Activated CD8-positive, alpha-beta T cell treated with anti-CD3 and anti-CD28 coated beads for 36 hours (primary cell): ENCODE results near the gene GSDMA. TPM values are rescaled to one million over a fixed set of nuclear protein-coding genes. Genes with fewer than 3 reads are reported as not detected.

ENCODE experiments used
- ATAC-seq: fragments of 200-7000 bp; cut with Tn5 transposase; one replicate; pipeline ENCODE4 v1.10.0; 2021; ENCODE audit warnings: mild to moderate bottlenecking, moderate library complexity
- CTCF ChIA-PET: fragments of 350-600 bp; sonication (Branson Sonifier 250); formaldehyde crosslinking; loops from one replicate; lab custom pipeline; 2021; ENCODE audit warnings: antibody characterized with exemption; lab: Charles Lee
- POLR2A ChIA-PET: fragments of 350-600 bp; sonication (Branson Sonifier 250); formaldehyde crosslinking; loops from one replicate; lab custom pipeline; 2021; ENCODE audit warnings: antibody characterized with exemption; lab: Charles Lee
- DNase-seq: peaks from one replicate; pipeline ENCODE4 v3.0.0-alpha.2; 2020
- H3K27ac Mint-ChIP-seq: one replicate; pipeline ENCODE4 v1.8.0; 2021; ENCODE audit warnings: mild to moderate bottlenecking, mixed read lengths
- H3K27me3 Mint-ChIP-seq: one replicate; pipeline ENCODE4 v1.8.0; 2021; ENCODE audit warnings: mixed read lengths
- H3K36me3 Mint-ChIP-seq: one replicate; pipeline ENCODE4 v1.8.0; 2021; ENCODE audit warnings: low read depth, mixed read lengths
- H3K4me1 Mint-ChIP-seq: one replicate; pipeline ENCODE4 v1.8.0; 2021; ENCODE audit warnings: low read depth, mixed read lengths
- H3K4me3 Mint-ChIP-seq: one replicate; pipeline ENCODE4 v1.8.0; 2021; ENCODE audit warnings: mild to moderate bottlenecking, moderate library complexity, mixed read lengths
- H3K9me3 Mint-ChIP-seq: one replicate; pipeline ENCODE4 v1.8.0; 2021; ENCODE audit warnings: mixed read lengths
- intact Hi-C: fragments of 100-400 bp; cut with micrococcal nuclease; formaldehyde crosslinking; loops from one replicate; pipeline ENCODE4 v1.10.0; 2022
- total RNA-seq, 2 experiments: library from RNA; stranded (reverse); gene quantifications; one replicate each; pipeline ENCODE4 v1.2.3, GENCODE V29; 2021
- TF ChIP-seq, protein P1 (sequence below): fragments of 200-600 bp; IDR thresholded peaks from one replicate; pipeline ENCODE4 v1.8.0; 2022; ENCODE audit warnings: antibody characterized with exemption, mild to moderate bottlenecking

GSDMA gene
- total RNA-seq, 2 experiments from 2014 or later = 1.3 to 1.6 TPM

- H3K4me3 Mint-ChIP-seq = no peak overlapping the region
- DNase-seq (no peak), ATAC-seq (no peak)
- H3K36me3 Mint-ChIP-seq = no peaks in the 10 kb centered on the region
- H3K27me3 Mint-ChIP-seq = peaks cover 2% of the 10 kb centered on the region
- H3K27ac Mint-ChIP-seq = no peak overlapping the region
- H3K4me1 Mint-ChIP-seq = peaks cover 11% of the 10 kb centered on the region
- intact Hi-C loops = no loop called here
- no peaks in the 10 kb centered on the region for H3K9me3 Mint-ChIP-seq
- TF ChIP-seq, protein P1, sequence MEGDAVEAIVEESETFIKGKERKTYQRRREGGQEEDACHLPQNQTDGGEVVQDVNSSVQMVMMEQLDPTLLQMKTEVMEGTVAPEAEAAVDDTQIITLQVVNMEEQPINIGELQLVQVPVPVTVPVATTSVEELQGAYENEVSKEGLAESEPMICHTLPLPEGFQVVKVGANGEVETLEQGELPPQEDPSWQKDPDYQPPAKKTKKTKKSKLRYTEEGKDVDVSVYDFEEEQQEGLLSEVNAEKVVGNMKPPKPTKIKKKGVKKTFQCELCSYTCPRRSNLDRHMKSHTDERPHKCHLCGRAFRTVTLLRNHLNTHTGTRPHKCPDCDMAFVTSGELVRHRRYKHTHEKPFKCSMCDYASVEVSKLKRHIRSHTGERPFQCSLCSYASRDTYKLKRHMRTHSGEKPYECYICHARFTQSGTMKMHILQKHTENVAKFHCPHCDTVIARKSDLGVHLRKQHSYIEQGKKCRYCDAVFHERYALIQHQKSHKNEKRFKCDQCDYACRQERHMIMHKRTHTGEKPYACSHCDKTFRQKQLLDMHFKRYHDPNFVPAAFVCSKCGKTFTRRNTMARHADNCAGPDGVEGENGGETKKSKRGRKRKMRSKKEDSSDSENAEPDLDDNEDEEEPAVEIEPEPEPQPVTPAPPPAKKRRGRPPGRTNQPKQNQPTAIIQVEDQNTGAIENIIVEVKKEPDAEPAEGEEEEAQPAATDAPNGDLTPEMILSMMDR = no peak
- ChIA-PET POLR2A (no interaction called here), CTCF (interaction anchor here (0.7 to 1.7 kb wide), 5 partner anchors 14 to 49 kb away, joined by 3 to 9 read pairs (median 3); no protein-coding TSS in a partner anchor)
Observed at GRCh38 chr17:39975801-39976200, 13.0 kb downstream of the GSDMA start.

DNA sequence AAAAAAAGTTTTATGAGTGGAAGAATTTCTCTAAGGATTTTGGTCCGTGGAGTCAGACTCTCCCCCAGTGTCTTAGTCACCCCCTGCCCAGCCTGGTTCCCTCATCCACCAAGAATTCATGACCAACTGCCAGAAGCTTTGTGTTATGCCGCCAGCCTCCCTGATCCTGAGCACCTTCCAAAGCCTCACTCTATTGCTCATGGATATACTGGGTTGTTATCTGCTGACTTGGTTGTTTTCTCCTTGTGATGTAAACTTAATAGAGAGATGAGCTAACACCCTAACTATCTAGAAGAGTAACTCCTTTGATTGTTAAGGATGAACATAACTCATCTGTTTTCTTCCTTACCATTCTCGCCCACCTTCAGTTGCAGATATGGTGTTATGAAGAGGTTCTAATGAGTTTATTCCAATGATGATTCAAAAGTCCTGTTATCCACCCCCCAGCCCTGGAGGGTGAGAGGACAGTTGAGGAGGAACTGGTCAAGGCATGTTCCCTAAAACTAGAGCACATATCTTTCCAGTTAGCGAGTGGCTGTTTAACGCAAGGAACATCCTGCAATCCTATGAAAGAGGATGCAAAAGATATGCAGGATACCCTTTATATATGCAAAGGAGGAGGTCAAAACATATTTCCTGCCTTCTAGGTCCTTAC is 16.3 kb downstream of the GSDMA start:
- Mint-ChIP-seq H3K27me3 (no peaks in the 10 kb centered on the region), H3K4me3 (no peak overlapping the region), H3K4me1 (peaks cover 22% of the 10 kb centered on the region), H3K27ac (no peak overlapping the region), H3K36me3 (peaks cover 14% of the 10 kb centered on the region), H3K9me3 (no peaks in the 10 kb centered on the region)
- ATAC-seq (no peak), DNase-seq (no peak)
- POLR2A ChIA-PET = interaction anchor here (0.9 to 1.9 kb wide), 6 partner anchors 14 to 114 kb away, joined by 3 to 6 read pairs (median 4); no protein-coding TSS in a partner anchor
- intact Hi-C loops = no loop called here
- TF ChIP-seq, protein P1 = no peak
- CTCF ChIA-PET = interaction anchor here (1.0 to 3.0 kb wide), 10 partner anchors 14 to 357 kb away, joined by 3 to 40 read pairs (median 8); partner anchors contain the start of gene ORMDL3

GRCh38 chr17:39979893-39980350 is 17.1 kb downstream of the GSDMA start:
- TF ChIP-seq, protein P1 = no peak
- Mint-ChIP-seq H3K4me3 (peak overlapping the region; percentile 92), H3K27ac (peak overlapping the region; percentile 92), H3K27me3 (no peaks in the 10 kb centered on the region), H3K4me1 (peaks cover 25% of the 10 kb centered on the region), H3K36me3 (peaks cover 21% of the 10 kb centered on the region), H3K9me3 (no peaks in the 10 kb centered on the region)
- ATAC-seq (peak; percentile 3), DNase-seq (peak; percentile 10)
- CTCF ChIA-PET = interaction anchor here (0.9 to 3.0 kb wide), 22 partner anchors 8 to 358 kb away, joined by 3 to 40 read pairs (median 4); partner anchors contain the start of genes ERBB2 and ORMDL3
- POLR2A ChIA-PET = interaction anchor here (0.5 to 1.9 kb wide), 11 partner anchors 10 to 361 kb away, joined by 3 to 6 read pairs (median 3); partner anchors contain the start of gene MIEN1
- intact Hi-C loops = loop anchor here (10.0 kb wide), 2 partner anchors 115 to 355 kb away; partner anchors contain the start of genes IKZF3, PPP1R1B and ZPBP2

- no peaks in the 10 kb centered on the region for H3K27me3 Mint-ChIP-seq
- DNase-seq = peak; percentile 100
- H3K4me3 Mint-ChIP-seq = peak within 1 kb of the TSS; percentile 92
- peak within 1 kb of the TSS; percentile 92 for H3K27ac Mint-ChIP-seq
- H3K9me3 Mint-ChIP-seq = no peaks in the 10 kb centered on the region
- POLR2A ChIA-PET = interaction anchor here (0.5 to 2.0 kb wide), 14 partner anchors 10 to 362 kb away, joined by 3 to 6 read pairs (median 3); partner anchors contain the start of genes CASC3 and MIEN1
- ATAC-seq = peak; percentile 96
- H3K36me3 Mint-ChIP-seq = peaks cover 28% of the 10 kb centered on the region
- CTCF ChIA-PET = interaction anchor here (0.7 to 3.0 kb wide), 31 partner anchors 8 to 359 kb away, joined by 3 to 40 read pairs (median 4); partner anchors contain the start of genes ERBB2, GSDMA and ORMDL3
- peaks cover 25% of the 10 kb centered on the region for H3K4me1 Mint-ChIP-seq
- intact Hi-C loops = loop anchor here (10.0 kb wide), 2 partner anchors 116 to 356 kb away; partner anchors contain the start of genes IKZF3, PPP1R1B and ZPBP2
- TF ChIP-seq, protein P1 = peak; percentile 50
Observed at GRCh38 chr17:39980351-39981206, 17.8 kb downstream of the GSDMA start, which contains the start of gene PSMD3. TSS of gene PSMD3 (plus strand) at chr17:39980807. CDS start at chr17:39980971, 164 bp downstream.
